Endothelial cell of umbilical vein (primary cell): Measurements from ENCODE around the gene TP73.
"Not testable (repeated sequence)": the region's sequence is repeated elsewhere in the genome, so short reads cannot be mapped to it uniquely, and the experiment has no call there.

Experiments
- CTCF ChIP-seq, 2 donors: IDR thresholded peaks; 1 replicate in 1 of 2; 2 replicates in 1 of 2; pipeline ENCODE4 v1.5.1; 2011; ENCODE audit warnings: low read length in 2 of 2, mild to moderate bottlenecking in 2 of 2, moderate library complexity in 2 of 2, control low read depth in 1 of 2, inconsistent platforms in 1 of 2, low read depth in 1 of 2; ENCODE audit not compliant: insufficient read depth in 1 of 2; ENCODE audit errors: extremely low read depth in 1 of 2
- EZH2 ChIP-seq: IDR thresholded peaks from 2 replicates; pipeline ENCODE4 v1.6.1; 2012; ENCODE audit warnings: borderline replicate concordance, low read depth, mild to moderate bottlenecking, moderate library complexity, low read length, inconsistent platforms; ENCODE audit not compliant: severe bottlenecking
- GATA2 ChIP-seq: IDR thresholded peaks from 2 replicates; pipeline ENCODE4 v1.7.0; 2011; ENCODE audit warnings: low read depth, mild to moderate bottlenecking, moderate library complexity, mixed read lengths, low read length; ENCODE audit not compliant: insufficient read length, insufficient read depth
- MAX ChIP-seq: IDR thresholded peaks from 2 replicates; pipeline ENCODE4 v1.6.1; 2011; ENCODE audit not compliant: insufficient read depth, insufficient read length
- MYC ChIP-seq: IDR thresholded peaks from one replicate; pipeline ENCODE4 v1.6.1; 2011; ENCODE audit warnings: mild to moderate bottlenecking, low read depth, low read length
- POLR2A ChIP-seq: IDR thresholded peaks from 2 replicates; pipeline ENCODE4 v1.6.1; 2012; ENCODE audit warnings: low read depth, mild to moderate bottlenecking, control low read depth, low read length
- POLR2AphosphoS5 ChIP-seq: IDR thresholded peaks from 2 replicates; pipeline ENCODE4 v1.6.1; 2012; ENCODE audit warnings: low read depth, mild to moderate bottlenecking, control low read depth, low read length, moderate library complexity; ENCODE audit not compliant: insufficient read depth

- not testable (repeated sequence) for TF ChIP-seq POLR2A, MAX, POLR2AphosphoS5, EZH2, MYC, GATA2
- TF ChIP-seq CTCF (IDR thresholded peaks at IDR 0.05; ENCODE audit: extremely low read depth in 1 of 2, insufficient read depth in 1 of 2, low read depth in 1 of 2, low read length in 2 of 2): peak; percentile 51 to 53
Observed at GRCh38 chr1:3621151-3621671, 31.1 kb upstream of the TP73 start.
